GM23338 (cell line): ENCODE results near the gene LRP1B. TPM values are rescaled to one million over a fixed set of nuclear protein-coding genes. Genes with fewer than 3 reads are reported as not detected.

Experiments used
- ATAC-seq: fragments of 200-7000 bp; cut with Tn5 transposase; 3 replicates; pipeline ENCODE4 v1.9.1; 2020
- DNase-seq: peaks from one replicate; pipeline ENCODE4 v3.0.0-alpha.2; 2015; ENCODE audit warnings: low spot score
- H2AFZ ChIP-seq: fragments of 200-600 bp; sonication (generic); 2 replicates; pipeline ENCODE4 v1.8.0; 2016; ENCODE audit warnings: antibody characterized with exemption, mild to moderate bottlenecking, moderate library complexity
- H3F3A ChIP-seq: fragments of 200-600 bp; sonication (generic); replicated peaks from 2 replicates; pipeline ENCODE4 v1.8.0; 2017; ENCODE audit warnings: antibody characterized with exemption, mixed run types, low read depth
- H3K27ac ChIP-seq: fragments of 200-600 bp; sonication (generic); 2 replicates; pipeline ENCODE4 v1.6.1; 2016; ENCODE audit warnings: low read depth
- H3K27me3 ChIP-seq: fragments of 200-600 bp; sonication (generic); 2 replicates; pipeline ENCODE4 v1.8.0; 2016; ENCODE audit warnings: mild to moderate bottlenecking, mixed run types, moderate library complexity; ENCODE audit not compliant: insufficient read depth
- H3K36me3 ChIP-seq: fragments of 200-600 bp; sonication (generic); 2 replicates; pipeline ENCODE4 v1.8.0; 2016; ENCODE audit warnings: mild to moderate bottlenecking; ENCODE audit not compliant: insufficient read depth
- H3K4me1 ChIP-seq: fragments of 200-600 bp; sonication (generic); 2 replicates; pipeline ENCODE4 v1.8.0; 2016; ENCODE audit warnings: mild to moderate bottlenecking, moderate library complexity; ENCODE audit not compliant: insufficient read depth
- H3K4me2 ChIP-seq: fragments of 200-600 bp; sonication (generic); 2 replicates; pipeline ENCODE4 v1.7.1; 2017; ENCODE audit warnings: mixed run types
- H3K4me3 ChIP-seq: fragments of 200-600 bp; sonication (generic); 2 replicates; pipeline ENCODE4 v1.6.1; 2016; ENCODE audit warnings: mixed run types
- H3K79me2 ChIP-seq: fragments of 200-600 bp; sonication (generic); replicated peaks from 2 replicates; pipeline ENCODE4 v1.8.0; 2017; ENCODE audit warnings: mild to moderate bottlenecking; ENCODE audit not compliant: insufficient read depth
- H3K9me2 ChIP-seq: fragments of 200-600 bp; sonication (generic); 2 replicates; pipeline ENCODE4 v1.8.0; 2017; ENCODE audit not compliant: insufficient read depth
- H4K20me1 ChIP-seq: fragments of 200-600 bp; sonication (generic); replicated peaks from 2 replicates; pipeline ENCODE4 v1.8.0; 2017; ENCODE audit warnings: mild to moderate bottlenecking; ENCODE audit not compliant: insufficient read depth
- H3K27ac Mint-ChIP-seq: 2 replicates; pipeline ENCODE4 v1.8.0; 2020; ENCODE audit warnings: inconsistent platforms, mild to moderate bottlenecking, moderate library complexity, mixed read lengths
- H3K27me3 Mint-ChIP-seq: 3 replicates; pipeline ENCODE4 v1.8.0; 2022; ENCODE audit warnings: low read depth, mild to moderate bottlenecking, moderate library complexity, mixed read lengths, inconsistent platforms; ENCODE audit not compliant: insufficient read depth, poor library complexity
- H3K36me3 Mint-ChIP-seq: 3 replicates; pipeline ENCODE4 v1.8.0; 2021; ENCODE audit warnings: low read depth, mild to moderate bottlenecking, inconsistent platforms, moderate library complexity, mixed read lengths
- H3K4me1 Mint-ChIP-seq: 3 replicates; pipeline ENCODE4 v1.8.0; 2020; ENCODE audit warnings: mild to moderate bottlenecking, inconsistent platforms, mixed read lengths
- H3K4me3 Mint-ChIP-seq: 3 replicates; pipeline ENCODE4 v1.8.0; 2021; ENCODE audit warnings: moderate library complexity, mild to moderate bottlenecking, inconsistent platforms, mixed read lengths
- H3K9me3 Mint-ChIP-seq: 3 replicates; pipeline ENCODE4 v1.8.0; 2020; ENCODE audit warnings: moderate library complexity, mild to moderate bottlenecking, inconsistent platforms, mixed read lengths
- ETS1 ChIP-seq: IDR thresholded peaks from 2 replicates; pipeline ENCODE4 v1.6.1; 2016; ENCODE audit warnings: antibody characterized with exemption
- EZH2phosphoT487 ChIP-seq: fragments of 200-600 bp; sonication (generic); IDR thresholded peaks from one replicate; pipeline ENCODE4 v1.8.1; 2018; ENCODE audit warnings: antibody characterized with exemption; ENCODE audit not compliant: unreplicated experiment
- JUNB ChIP-seq: IDR thresholded peaks from one replicate; pipeline ENCODE4 v1.6.1; 2016; ENCODE audit warnings: antibody characterized with exemption; ENCODE audit not compliant: unreplicated experiment
- REST ChIP-seq: IDR thresholded peaks from one replicate; pipeline ENCODE4 v1.6.1; 2018; ENCODE audit warnings: antibody characterized with exemption; ENCODE audit not compliant: unreplicated experiment
- STAT1 ChIP-seq: IDR thresholded peaks from one replicate; pipeline ENCODE4 v1.6.1; 2016; ENCODE audit warnings: antibody characterized with exemption; ENCODE audit not compliant: unreplicated experiment
- ZNF114 ChIP-seq: fragments of 250-450 bp; sonication (Bioruptor Pico); IDR thresholded peaks from 2 replicates; pipeline ENCODE4 v1.5.0; 2020; ENCODE audit warnings: mild to moderate bottlenecking, moderate library complexity
- ZNF331 ChIP-seq: fragments of 250-450 bp; sonication (Bioruptor Pico); IDR thresholded peaks from 2 replicates; pipeline ENCODE4 v1.5.0; 2020; ENCODE audit warnings: low read depth, mild to moderate bottlenecking, moderate library complexity
- ZNF462 ChIP-seq: fragments of 250-450 bp; sonication (Bioruptor Pico); IDR thresholded peaks from 2 replicates; pipeline ENCODE4 v1.5.0; 2020; ENCODE audit warnings: mild to moderate bottlenecking, moderate library complexity
- polyA plus RNA-seq: library from polyadenylated mRNA; unstranded; fragments of >200 nt; fragmentation: Nextera tagmentation; extraction: Ambion mirVana; gene quantifications from 2 replicates; pipeline ENCODE4 v1.2.1, GENCODE V29; 2016
- total RNA-seq: library from RNA; depleted of rRNA; stranded (reverse); fragments of >200 nt; shearing (Covaris generic); gene quantifications from 2 replicates; pipeline ENCODE4 v1.2.3, GENCODE V29; 2014
- TF ChIP-seq, protein P1 (sequence below), 2 experiments: fragments of 200-600 bp in 1 of 2; sonication (generic) in 1 of 2; conservative IDR thresholded peaks; 2 replicates each; pipeline versions ENCODE4 v1.5.1 to v1.6.1; 2016 to 2017; ENCODE audit warnings: antibody characterized with exemption in 2 of 2, low read depth in 2 of 2, mild to moderate bottlenecking in 2 of 2, moderate library complexity in 1 of 2

The LRP1B gene
- total and polyA plus RNA-seq, 2 experiments from 2014 or later, result 0.15 to 0.97 TPM

GRCh38 chr2:141591787-141592186 is 539.0 kb downstream of the LRP1B start:
- ATAC-seq (no peak), DNase-seq (no peak)
- no peak overlapping the region for H3K4me3 ChIP-seq
- H3K36me3 Mint-ChIP-seq, result peaks cover 14% of the 10 kb centered on the region
- peaks cover 4% of the 10 kb centered on the region; the same call in 1 of the 2 replicates for H3K4me1 ChIP-seq
- no peaks in the 10 kb centered on the region for H3K9me2 ChIP-seq
- H3F3A ChIP-seq, result no peaks in the 10 kb centered on the region
- H3K4me3 Mint-ChIP-seq, result no peak overlapping the region
- no peak overlapping the region for H3K4me2 ChIP-seq
- H2AFZ ChIP-seq, result no peak overlapping the region
- H3K27me3 Mint-ChIP-seq, result peaks cover 2% of the 10 kb centered on the region
- no peak overlapping the region for H3K27ac Mint-ChIP-seq
- no peak overlapping the region for H3K27ac ChIP-seq
- peaks cover 21% of the 10 kb centered on the region; the same call in 2 of the 3 replicates for H3K9me3 Mint-ChIP-seq
- peaks cover 14% of the 10 kb centered on the region; the same call in 2 of the 3 replicates for H3K4me1 Mint-ChIP-seq
- TF ChIP-seq STAT1 (no peak), JUNB (no peak)
- no peaks in the 10 kb centered on the region for H4K20me1 ChIP-seq
- H3K27me3 ChIP-seq, result no peaks in the 10 kb centered on the region
- H3K36me3 ChIP-seq, result no peaks in the 10 kb centered on the region; the same call in 1 of the 2 replicates
- H3K79me2 ChIP-seq, result no peaks in the 10 kb centered on the region

- peak overlapping the region; percentile 85 for H2AFZ ChIP-seq
- H3K79me2 ChIP-seq, result no peaks in the 10 kb centered on the region
- no peaks in the 10 kb centered on the region for H3K9me2 ChIP-seq
- Mint-ChIP-seq H3K4me1 (peaks cover 14% of the 10 kb centered on the region; the same call in 2 of the 3 replicates), H3K27me3 (peaks cover 2% of the 10 kb centered on the region), H3K4me3 (no peak overlapping the region), H3K27ac (no peak overlapping the region), H3K9me3 (peaks cover 21% of the 10 kb centered on the region; the same call in 2 of the 3 replicates), H3K36me3 (peaks cover 14% of the 10 kb centered on the region)
- no peak overlapping the region for H3K27ac ChIP-seq
- H4K20me1 ChIP-seq, result no peaks in the 10 kb centered on the region
- peaks cover 4% of the 10 kb centered on the region; the same call in 1 of the 2 replicates for H3K4me1 ChIP-seq
- no peaks in the 10 kb centered on the region; the same call in 1 of the 2 replicates for H3K36me3 ChIP-seq
- DNase-seq (no peak), ATAC-seq (no peak)
- no peaks in the 10 kb centered on the region for H3F3A ChIP-seq
- H3K27me3 ChIP-seq, result no peaks in the 10 kb centered on the region
- no peak overlapping the region for H3K4me2 ChIP-seq
- H3K4me3 ChIP-seq, result no peak overlapping the region
- TF ChIP-seq REST (no peak), ZNF331 (CRISPR knock-in tag) (no peak), JUNB (no peak), EZH2phosphoT487 (no peak), ZNF462 (CRISPR knock-in tag) (no peak), ZNF114 (CRISPR knock-in tag) (no peak), ETS1 (no peak)
- TF ChIP-seq, protein P1, sequence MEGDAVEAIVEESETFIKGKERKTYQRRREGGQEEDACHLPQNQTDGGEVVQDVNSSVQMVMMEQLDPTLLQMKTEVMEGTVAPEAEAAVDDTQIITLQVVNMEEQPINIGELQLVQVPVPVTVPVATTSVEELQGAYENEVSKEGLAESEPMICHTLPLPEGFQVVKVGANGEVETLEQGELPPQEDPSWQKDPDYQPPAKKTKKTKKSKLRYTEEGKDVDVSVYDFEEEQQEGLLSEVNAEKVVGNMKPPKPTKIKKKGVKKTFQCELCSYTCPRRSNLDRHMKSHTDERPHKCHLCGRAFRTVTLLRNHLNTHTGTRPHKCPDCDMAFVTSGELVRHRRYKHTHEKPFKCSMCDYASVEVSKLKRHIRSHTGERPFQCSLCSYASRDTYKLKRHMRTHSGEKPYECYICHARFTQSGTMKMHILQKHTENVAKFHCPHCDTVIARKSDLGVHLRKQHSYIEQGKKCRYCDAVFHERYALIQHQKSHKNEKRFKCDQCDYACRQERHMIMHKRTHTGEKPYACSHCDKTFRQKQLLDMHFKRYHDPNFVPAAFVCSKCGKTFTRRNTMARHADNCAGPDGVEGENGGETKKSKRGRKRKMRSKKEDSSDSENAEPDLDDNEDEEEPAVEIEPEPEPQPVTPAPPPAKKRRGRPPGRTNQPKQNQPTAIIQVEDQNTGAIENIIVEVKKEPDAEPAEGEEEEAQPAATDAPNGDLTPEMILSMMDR (conservative IDR thresholded peaks at IDR 0.05; ENCODE audit: low read depth in 2 of 2), result no peak
Observed at GRCh38 chr2:141590620-141591019, 540.2 kb downstream of the LRP1B start.
